ENCODE results near the gene MEGF6. TPM values are rescaled to one million over a fixed set of nuclear protein-coding genes. Genes with fewer than 3 reads are reported as not detected.

The MEGF6 gene
- total RNA-seq, 4 donors from 2014 or later = 66.7 to 120 (median 74.5) TPM

- no peak overlapping the region for H3K4me3 ChIP-seq
- no peak for DNase-seq (ENCODE audit: low spot score in 2 of 2)
- H3K36me3 ChIP-seq = no peaks in the 10 kb centered on the region
- H3K27me3 ChIP-seq = peaks cover 30% of the 10 kb centered on the region
- TF ChIP-seq CTCF (IDR thresholded peaks at IDR 0.05) = no peak
- TF ChIP-seq POLR2A (IDR thresholded peaks at IDR 0.05) = no peak
- TF ChIP-seq POLR2AphosphoS5 (IDR thresholded peaks at IDR 0.05) = no peak
- TF ChIP-seq EP300 (IDR thresholded peaks at IDR 0.05) = no peak
- H3K4me1 ChIP-seq = peaks cover 23% of the 10 kb centered on the region
- 96% methylated on average over 8 of the region's 22 CpGs for WGBS
- H3K27ac ChIP-seq = no peak overlapping the region
- H3K9me3 ChIP-seq = no peaks in the 10 kb centered on the region
Observed at GRCh38 chr1:3609016-3609768, 2.1 kb downstream of the MEGF6 start.

GRCh38 chr1:3608154-3608553 is 3.2 kb downstream of the MEGF6 start:
- Histone ChIP-seq H3K4me1 (peaks cover 23% of the 10 kb centered on the region), H3K27ac (no peak overlapping the region), H3K4me3 (no peak overlapping the region), H3K9me3 (no peaks in the 10 kb centered on the region), H3K36me3 (no peaks in the 10 kb centered on the region), H3K27me3 (peaks cover 33% of the 10 kb centered on the region)
- WGBS = 88% methylated on average over 4 of the region's 7 CpGs
- DNase-seq (ENCODE audit: low spot score in 2 of 2) = no peak
- no peak for TF ChIP-seq EP300 (IDR thresholded peaks at IDR 0.05)
- no peak for TF ChIP-seq CTCF (IDR thresholded peaks at IDR 0.05)
- no peak for TF ChIP-seq POLR2AphosphoS5 (IDR thresholded peaks at IDR 0.05)
- no peak for TF ChIP-seq POLR2A (IDR thresholded peaks at IDR 0.05)

- H3K4me3 ChIP-seq = no peak overlapping the region
- TF ChIP-seq POLR2AphosphoS5 (IDR thresholded peaks at IDR 0.05) (no peak), EP300 (IDR thresholded peaks at IDR 0.05) (no peak), POLR2A (IDR thresholded peaks at IDR 0.05) (no peak), CTCF (IDR thresholded peaks at IDR 0.05) (no peak)
- peaks cover 23% of the 10 kb centered on the region for H3K4me1 ChIP-seq
- no peak overlapping the region for H3K27ac ChIP-seq
- 83% methylated on average over 18 of the region's 18 CpGs for WGBS
- peaks cover 33% of the 10 kb centered on the region for H3K27me3 ChIP-seq
- no peak for DNase-seq (ENCODE audit: low spot score in 2 of 2)
- no peaks in the 10 kb centered on the region for H3K36me3 ChIP-seq
- H3K9me3 ChIP-seq = no peaks in the 10 kb centered on the region
Observed at GRCh38 chr1:3607703-3608065, 3.6 kb downstream of the MEGF6 start.

- Histone ChIP-seq H3K27ac (no peak overlapping the region), H3K27me3 (peaks cover 32% of the 10 kb centered on the region), H3K9me3 (no peaks in the 10 kb centered on the region), H3K4me3 (no peak overlapping the region), H3K36me3 (no peaks in the 10 kb centered on the region), H3K4me1 (peaks cover 23% of the 10 kb centered on the region)
- no peak for DNase-seq (ENCODE audit: low spot score in 2 of 2)
- TF ChIP-seq POLR2A (IDR thresholded peaks at IDR 0.05) (no peak), CTCF (IDR thresholded peaks at IDR 0.05) (no peak), POLR2AphosphoS5 (IDR thresholded peaks at IDR 0.05) (no peak), EP300 (IDR thresholded peaks at IDR 0.05) (no peak)
- whole genome bisulfite sequencing = 87% methylated on average over 18 of the region's 23 CpGs
Observed at GRCh38 chr1:3606779-3607702, 4.3 kb downstream of the MEGF6 start.

All from suprapubic skin (tissue), 4 donors.